Muscle layer of colon (tissue), 2 donors: ENCODE data around the gene TH.
"Not testable (repeated sequence)": the region's sequence is repeated elsewhere in the genome, so short reads cannot be mapped to it uniquely, and the experiment has no call there.

ENCODE experiments used
- H3K27ac ChIP-seq: one replicate; pipeline ENCODE4 v1.7.0; 2013; ENCODE audit warnings: low read depth, mild to moderate bottlenecking, low read length, moderate library complexity
- H3K27me3 ChIP-seq, 2 donors: one replicate each; pipeline ENCODE4 v1.7.0; 2013; ENCODE audit warnings: low read length in 2 of 2, mild to moderate bottlenecking in 2 of 2; ENCODE audit not compliant: insufficient read depth in 2 of 2, control insufficient read depth in 1 of 2
- H3K36me3 ChIP-seq: one replicate; pipeline ENCODE4 v1.7.0; 2013; ENCODE audit warnings: mild to moderate bottlenecking, low read length; ENCODE audit not compliant: insufficient read depth
- H3K4me1 ChIP-seq: one replicate; pipeline ENCODE4 v1.7.0; 2013; ENCODE audit warnings: mild to moderate bottlenecking, low read length; ENCODE audit not compliant: insufficient read depth
- H3K4me3 ChIP-seq, 2 donors: one replicate each; pipeline ENCODE4 v1.7.0; 2013; ENCODE audit warnings: low read length in 2 of 2, low read depth in 1 of 2, mild to moderate bottlenecking in 1 of 2, moderate library complexity in 1 of 2
- H3K9ac ChIP-seq: one replicate; pipeline ENCODE4 v1.7.0; 2013; ENCODE audit warnings: low read length
- H3K9me3 ChIP-seq: one replicate; pipeline ENCODE4 v1.7.0; 2013; ENCODE audit warnings: mild to moderate bottlenecking, low read length
- donor health status: abdominal sarcoma.
- donor health status: Adenocarcinoma of cecum.

Gene TH

DNA sequence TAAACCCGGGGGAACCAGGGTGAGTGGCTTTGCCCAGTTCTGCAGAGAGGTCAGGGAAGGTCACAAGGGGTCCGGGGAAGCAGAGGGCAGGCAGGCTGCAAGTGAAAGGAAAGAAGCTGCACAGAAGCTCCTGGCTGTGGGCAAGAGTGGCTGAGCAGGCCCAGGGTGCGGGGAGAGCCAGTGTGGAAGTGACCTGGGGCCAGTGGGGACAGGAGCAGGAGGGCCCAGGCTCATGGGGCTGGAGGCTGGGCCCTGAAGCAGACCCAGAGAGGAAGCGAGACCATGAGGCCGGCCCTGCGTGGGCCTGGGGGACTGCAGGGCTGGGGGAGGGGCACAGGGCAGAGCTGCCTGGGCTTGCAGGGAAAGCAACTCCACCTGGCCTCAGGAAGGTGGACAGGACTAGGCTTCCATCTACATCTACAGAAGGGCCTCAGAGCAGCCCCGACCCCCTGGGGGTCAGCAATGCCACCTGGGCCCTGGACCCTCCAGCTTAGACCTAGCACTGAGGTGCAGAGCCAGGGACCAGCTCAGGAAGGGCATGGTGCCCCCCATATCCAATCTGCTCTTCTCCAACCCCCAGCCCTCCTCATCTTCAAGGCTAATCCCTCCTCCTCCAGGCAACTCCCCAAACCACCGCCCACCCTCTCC, 44.0 kb downstream of the TH start:
- Histone ChIP-seq H3K4me3 (no peak overlapping the region), H3K36me3 (no peaks in the 10 kb centered on the region), H3K27me3 (peaks cover 0 to 18% of the 10 kb centered on the region in 2 donors), H3K9ac (no peak overlapping the region), H3K9me3 (no peaks in the 10 kb centered on the region), H3K27ac (no peak overlapping the region), H3K4me1 (no peaks in the 10 kb centered on the region)

DNA sequence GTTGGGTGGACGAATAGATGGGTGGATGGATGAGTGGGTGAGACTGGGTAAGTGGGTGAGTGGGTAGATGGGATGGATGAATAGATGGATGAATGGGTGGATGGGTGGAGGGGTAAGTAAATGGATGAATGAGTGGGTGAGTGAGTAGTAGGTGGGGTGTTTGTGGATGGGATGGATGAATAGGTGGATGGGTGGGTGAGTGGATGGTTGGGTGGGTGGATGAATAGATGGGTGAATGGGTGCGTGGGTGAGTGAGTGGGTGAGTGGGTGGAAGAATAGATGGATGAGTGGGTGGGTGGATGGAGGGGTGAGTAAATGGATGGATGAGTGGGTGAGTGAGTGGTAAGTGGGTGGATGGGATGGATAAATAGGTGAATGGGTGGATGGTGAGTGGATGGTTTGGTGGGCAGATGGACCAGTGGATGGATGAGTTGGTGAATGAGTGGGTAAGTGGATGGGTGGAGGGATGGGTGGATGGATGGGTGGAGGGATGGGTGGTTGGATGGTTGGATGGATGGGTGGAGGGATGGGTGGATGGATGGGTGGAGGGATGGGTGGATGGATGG, 45.0 kb downstream of the TH start:
- Histone ChIP-seq H3K27me3 (peaks cover 0 to 28% of the 10 kb centered on the region in 2 donors), H3K4me1 (no peaks in the 10 kb centered on the region), H3K9me3 (no peaks in the 10 kb centered on the region), H3K4me3 (no peak overlapping the region), H3K27ac (no peak overlapping the region), H3K9ac (no peak overlapping the region), H3K36me3 (no peaks in the 10 kb centered on the region)

DNA sequence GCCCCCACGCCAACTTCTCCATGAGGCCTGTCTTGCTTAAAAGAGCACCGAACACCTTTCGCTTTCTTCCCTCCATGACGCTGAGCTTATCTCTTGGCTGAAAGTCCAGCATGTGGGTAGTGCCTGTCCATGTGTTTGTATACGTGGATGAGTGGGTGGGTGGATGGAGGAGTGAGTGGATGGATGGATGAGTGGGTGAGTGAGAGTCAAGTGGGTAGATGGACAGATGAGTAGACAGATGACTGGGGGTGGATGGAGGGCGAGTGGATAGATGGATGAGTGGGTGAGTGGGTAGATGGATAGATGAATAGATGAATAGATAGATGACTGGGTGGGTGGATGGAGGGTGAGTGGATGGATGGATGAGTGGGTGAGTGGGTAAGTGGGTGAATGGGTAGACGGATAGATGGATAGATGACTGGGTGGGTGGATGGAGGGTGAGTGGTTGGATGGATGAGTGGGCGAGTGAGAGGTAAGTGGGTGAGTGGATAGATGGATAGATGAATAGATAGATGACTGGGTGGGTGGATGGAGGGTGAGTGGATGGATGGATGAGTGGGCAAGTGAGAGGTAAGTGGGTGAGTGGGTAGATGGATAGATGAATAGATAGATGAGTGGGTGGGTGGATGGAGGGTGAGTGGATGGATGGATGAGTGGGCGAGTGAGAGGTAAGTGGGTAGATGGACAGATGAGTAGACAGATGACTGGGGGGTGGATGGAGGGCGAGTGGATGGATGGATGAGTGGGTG, 46.7 kb downstream of the TH start:
- H3K27me3 ChIP-seq: peaks cover 0 to 33% of the 10 kb centered on the region in 2 donors
- H3K27ac ChIP-seq, H3K4me1 ChIP-seq, H3K4me3 ChIP-seq, H3K9me3 ChIP-seq, H3K9ac ChIP-seq, H3K36me3 ChIP-seq: not testable (repeated sequence)

DNA sequence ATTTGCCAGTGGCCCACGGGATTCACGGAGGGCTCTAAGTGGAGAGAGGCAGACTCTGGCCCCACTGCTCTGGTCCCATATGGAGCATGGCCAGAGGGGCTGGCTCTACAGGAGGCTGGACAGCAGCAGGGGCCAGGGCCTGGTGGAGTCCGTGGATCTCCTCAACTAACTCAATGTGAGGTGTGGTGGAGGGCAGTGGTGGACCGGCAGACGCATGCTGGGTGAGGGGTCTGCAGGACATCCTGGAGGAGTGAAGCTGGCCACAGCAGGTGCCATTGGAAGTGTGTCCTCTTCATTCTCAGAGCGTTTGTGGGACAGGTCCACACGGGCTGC, 48.0 kb downstream of the TH start:
- Histone ChIP-seq H3K9ac (no peak overlapping the region), H3K27me3 (peaks cover 0 to 24% of the 10 kb centered on the region in 2 donors), H3K27ac (no peak overlapping the region)

DNA sequence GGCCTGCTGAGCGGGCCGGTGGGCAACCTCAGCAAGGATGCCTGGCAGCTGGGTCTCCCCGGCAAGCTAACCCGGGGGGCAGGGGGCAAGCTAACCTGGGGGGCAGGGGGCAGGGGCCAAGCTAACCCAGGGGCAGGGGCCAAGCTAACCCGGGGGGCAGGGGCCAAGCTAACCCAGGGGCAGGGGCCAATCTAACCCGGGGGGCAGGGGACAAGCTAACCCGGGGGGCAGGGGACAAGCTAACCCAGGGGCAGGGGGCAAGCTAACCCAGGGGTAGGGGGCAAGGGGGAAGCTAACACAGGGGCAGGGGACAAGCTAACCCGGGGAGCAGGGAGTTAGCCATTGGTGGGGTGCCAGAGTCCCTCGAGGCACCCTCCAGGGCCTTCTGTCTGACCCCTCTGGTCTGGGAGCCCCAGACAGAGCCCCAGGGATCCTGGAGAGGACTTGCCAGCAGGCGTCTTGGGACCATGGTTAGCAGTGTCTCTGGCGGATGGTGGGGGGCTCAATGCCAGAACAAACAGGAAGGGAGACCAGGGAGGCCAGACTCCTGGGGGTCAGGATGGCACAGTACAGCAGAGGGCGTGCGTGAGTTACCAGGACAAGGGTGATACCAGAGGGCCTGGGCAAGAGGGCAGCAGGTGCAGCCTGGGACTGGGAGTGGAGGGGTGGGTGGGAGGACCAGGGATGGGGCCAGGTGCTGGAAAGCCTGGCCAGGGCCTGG, 48.5 kb downstream of the TH start:
- Histone ChIP-seq H3K9ac (no peak overlapping the region), H3K9me3 (no peaks in the 10 kb centered on the region), H3K36me3 (no peaks in the 10 kb centered on the region), H3K4me1 (no peaks in the 10 kb centered on the region), H3K27ac (no peak overlapping the region), H3K4me3 (no peak overlapping the region), H3K27me3 (peaks cover 0 to 18% of the 10 kb centered on the region in 2 donors)

More for the DNA sequence above, 48.0 kb downstream of the TH start:
- Histone ChIP-seq H3K4me1 (no peaks in the 10 kb centered on the region), H3K9me3 (no peaks in the 10 kb centered on the region), H3K4me3 (no peak overlapping the region), H3K36me3 (no peaks in the 10 kb centered on the region)

DNA sequence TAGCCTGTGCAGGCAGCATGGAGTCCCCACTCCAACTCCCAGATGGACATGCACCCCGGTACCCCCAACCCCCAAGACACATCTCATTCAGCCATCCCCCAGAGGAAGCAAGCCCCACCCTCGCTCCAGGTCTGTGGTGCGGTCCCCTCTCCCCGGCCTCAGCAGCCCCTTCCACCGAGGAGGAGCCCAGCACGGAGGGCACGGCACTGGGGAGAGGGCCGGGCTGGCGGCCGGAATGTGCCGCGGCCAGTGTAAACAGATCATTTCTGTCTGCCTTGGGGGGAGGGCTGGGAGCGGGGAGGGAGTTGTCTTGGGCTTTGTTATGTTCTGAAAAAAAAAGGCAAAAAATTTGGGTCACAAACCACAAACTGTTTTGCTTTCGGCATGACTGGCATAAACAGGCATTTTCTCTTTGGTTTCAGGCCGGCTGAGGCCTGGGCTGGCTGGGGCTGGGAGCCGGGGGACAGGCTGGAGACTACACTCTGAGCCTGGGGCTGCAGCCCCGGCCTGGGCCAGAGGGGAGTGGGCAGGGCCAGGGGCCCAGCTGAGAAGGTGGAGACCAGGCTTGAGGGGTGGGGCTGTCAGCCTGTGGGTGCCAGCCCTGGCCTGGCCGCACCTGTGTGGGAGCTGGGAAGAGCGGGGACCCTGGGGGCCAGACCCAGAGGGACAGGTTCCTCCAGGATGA, 49.3 kb downstream of the TH start:
- no peaks in the 10 kb centered on the region for H3K9me3 ChIP-seq

DNA sequence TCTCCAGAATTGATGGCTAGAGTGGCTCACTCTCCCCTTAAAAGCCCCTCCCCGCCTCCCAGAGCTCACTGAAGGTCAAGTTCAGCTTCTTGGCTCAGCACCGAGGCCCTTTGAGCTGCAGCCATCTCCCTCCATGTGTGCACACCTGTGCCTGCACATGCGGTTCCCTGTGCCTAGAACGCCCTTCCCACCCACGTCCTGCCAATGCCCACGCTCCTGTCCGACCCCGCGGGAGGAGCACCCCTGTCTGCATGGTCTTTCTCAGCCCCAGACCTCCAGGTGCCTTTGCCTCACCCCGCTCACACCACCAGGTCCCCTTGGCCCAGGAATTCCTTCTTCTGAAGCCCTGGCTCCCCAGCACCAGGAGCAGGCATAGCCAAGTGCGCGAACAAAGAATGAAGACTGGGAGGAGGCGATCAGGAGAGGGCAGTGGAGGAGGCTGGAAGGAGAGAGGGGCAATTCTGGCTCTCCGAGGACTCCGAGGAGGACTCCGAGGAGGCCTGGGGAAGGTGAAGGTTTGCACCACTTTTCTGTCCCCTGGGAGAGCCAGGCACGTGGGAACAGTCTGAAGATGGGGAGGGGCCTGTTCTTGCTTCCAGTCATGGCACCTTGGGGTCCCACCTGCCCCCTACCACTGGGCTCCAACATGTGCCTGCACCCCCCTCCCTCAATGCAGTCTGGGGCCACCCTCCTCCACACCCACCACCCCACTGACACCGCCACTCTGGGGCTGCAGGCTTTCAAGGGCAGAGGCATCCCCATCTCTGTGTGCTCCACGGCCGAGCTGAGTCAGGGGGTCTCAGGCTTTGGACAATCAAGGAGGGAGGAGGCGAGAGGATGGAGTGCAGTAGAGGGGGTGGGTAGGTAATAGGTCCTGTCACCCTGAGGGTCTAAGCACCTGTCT, 50.1 kb downstream of the TH start:
- peaks cover 3% of the 10 kb centered on the region for H3K9me3 ChIP-seq
- no peaks in the 10 kb centered on the region for H3K4me1 ChIP-seq
- H3K36me3 ChIP-seq: no peaks in the 10 kb centered on the region
- no peak overlapping the region for H3K27ac ChIP-seq
- no peak overlapping the region for H3K9ac ChIP-seq
- no peak overlapping the region for H3K4me3 ChIP-seq
- peaks cover 0 to 18% of the 10 kb centered on the region in 2 donors for H3K27me3 ChIP-seq

More for the DNA sequence above, 49.3 kb downstream of the TH start:
- peaks cover 0 to 18% of the 10 kb centered on the region in 2 donors for H3K27me3 ChIP-seq
- H3K9ac ChIP-seq: no peak overlapping the region
- H3K4me3 ChIP-seq: no peak overlapping the region
- H3K27ac ChIP-seq: no peak overlapping the region
- no peaks in the 10 kb centered on the region for H3K36me3 ChIP-seq
- H3K4me1 ChIP-seq: no peaks in the 10 kb centered on the region

DNA sequence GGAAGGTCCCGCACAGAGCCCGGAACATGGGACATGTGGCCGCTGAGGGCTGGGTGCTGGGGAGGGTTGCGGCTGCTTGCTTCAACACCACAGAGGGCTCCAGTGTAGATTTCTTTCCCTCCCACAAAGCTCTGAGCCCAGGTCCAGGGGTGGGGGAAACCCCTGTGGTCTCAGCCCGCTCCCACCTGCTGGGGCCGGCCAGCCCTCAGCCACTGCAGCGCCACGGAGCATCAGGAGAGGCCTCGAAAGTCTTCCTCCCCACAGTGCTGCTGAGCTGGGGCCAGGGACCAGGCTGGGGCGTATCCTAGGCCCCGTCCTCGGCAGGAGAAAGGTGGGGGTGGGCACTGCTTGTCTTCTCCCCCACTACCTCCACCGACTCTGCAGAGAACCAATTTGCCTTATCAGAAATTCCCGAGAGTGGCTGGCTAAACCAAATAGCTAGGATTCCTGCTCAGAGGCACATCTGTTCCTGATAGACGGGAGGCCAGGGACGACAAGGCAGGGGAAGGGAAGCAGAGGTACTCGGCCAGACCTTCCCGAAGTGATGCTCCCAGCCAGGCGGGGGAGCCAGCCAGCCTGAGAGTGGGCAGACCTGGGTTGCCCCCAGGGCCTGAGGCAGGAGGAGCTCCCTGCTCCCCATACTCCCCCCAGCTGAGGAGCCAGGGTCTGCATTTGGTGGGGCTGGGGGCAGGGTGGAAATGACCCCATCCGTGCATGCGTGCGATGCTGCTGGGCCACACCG, 51.1 kb downstream of the TH start:
- Histone ChIP-seq H3K9ac (no peak overlapping the region), H3K27me3 (peaks cover 0 to 18% of the 10 kb centered on the region in 2 donors), H3K4me3 (no peak overlapping the region), H3K4me1 (no peaks in the 10 kb centered on the region), H3K9me3 (peaks cover 6% of the 10 kb centered on the region), H3K36me3 (no peaks in the 10 kb centered on the region), H3K27ac (no peak overlapping the region)

DNA sequence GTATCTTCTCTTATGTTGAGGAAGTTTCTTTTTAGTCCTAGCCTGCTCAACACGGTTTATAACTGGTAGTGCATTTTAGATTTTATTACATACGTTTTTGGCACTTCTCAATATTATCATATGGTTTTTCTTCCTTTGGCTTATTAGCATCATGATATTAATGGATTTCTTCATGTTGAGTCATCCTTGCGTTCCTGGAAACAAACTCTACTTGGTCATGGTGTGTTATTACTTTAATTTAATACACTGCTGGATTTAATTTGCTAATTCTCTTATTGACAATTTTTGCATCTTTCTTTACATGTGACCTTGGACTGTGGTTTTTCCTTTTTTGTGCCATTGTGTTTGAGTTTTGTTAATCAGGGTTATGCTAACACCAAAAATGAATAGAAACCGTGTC, 52.9 kb downstream of the TH start:
- Histone ChIP-seq H3K27ac (no peak overlapping the region), H3K4me3 (no peak overlapping the region), H3K9me3 (peaks cover 6% of the 10 kb centered on the region)

DNA sequence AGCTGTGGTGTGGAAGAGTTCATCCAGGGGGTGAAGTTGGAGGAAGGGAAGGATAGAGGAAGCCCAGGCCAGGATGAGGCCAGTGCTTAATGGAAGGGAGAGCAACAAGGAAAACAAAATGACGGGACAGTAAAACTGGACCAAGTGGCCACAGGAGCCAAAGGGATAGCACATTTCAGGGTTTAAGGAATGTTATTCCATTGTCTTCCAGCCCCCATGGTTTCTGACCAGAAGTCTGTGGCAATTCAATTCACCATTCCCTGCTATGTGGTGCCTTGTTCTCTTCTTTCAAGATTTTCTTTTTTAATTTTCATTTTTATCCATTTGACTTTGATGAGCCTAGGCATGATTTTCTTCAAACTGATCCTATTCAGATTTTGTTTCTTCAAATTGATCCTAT, 54.9 kb downstream of the TH start:
- Histone ChIP-seq H3K36me3 (no peaks in the 10 kb centered on the region), H3K4me3 (no peak overlapping the region), H3K4me1 (no peaks in the 10 kb centered on the region)

More for the DNA sequence above, 52.9 kb downstream of the TH start:
- Histone ChIP-seq H3K9ac (no peak overlapping the region), H3K4me1 (no peaks in the 10 kb centered on the region), H3K36me3 (no peaks in the 10 kb centered on the region), H3K27me3 (peaks cover 0 to 18% of the 10 kb centered on the region in 2 donors)

More for the DNA sequence above, 54.9 kb downstream of the TH start:
- H3K9me3 ChIP-seq: peaks cover 6% of the 10 kb centered on the region
- H3K9ac ChIP-seq: no peak overlapping the region
- H3K27me3 ChIP-seq: peaks cover 0 to 7% of the 10 kb centered on the region in 2 donors
- no peak overlapping the region for H3K27ac ChIP-seq
